ENCODE measurements around the gene FAM186B. TPM values are rescaled to one million over a fixed set of nuclear protein-coding genes. Genes with fewer than 3 reads are reported as not detected.

The FAM186B gene
- total RNA-seq, 4 donors from 2014 or later = 0.21 to 0.77 (median 0.30) TPM; not detected in 1

GRCh38 chr12:49538510-49539403, 66.7 kb downstream of the FAM186B start, which contains the start of gene KCNH3:
Gene KCNH3, plus strand, starts transcription at chr12:49539030. Its CDS starts 387 bp downstream, at chr12:49539417.
- DNase-seq = peak; percentile 67 to 70
- peaks cover 0 to 12% of the 10 kb centered on the region in 2 donors for H3K4me1 ChIP-seq
- intact Hi-C loops (cut with DNase I; ENCODE audit: low total_unique reads) = no loop called here
- no peaks in the 10 kb centered on the region for H3K36me3 ChIP-seq
- no peaks in the 10 kb centered on the region for H3K27me3 ChIP-seq
- H3K9me3 ChIP-seq = no peaks in the 10 kb centered on the region
- no peak within 1 kb of the TSS for H3K27ac ChIP-seq
- peak within 1 kb of the TSS; percentile 38 to 45 for H3K4me3 ChIP-seq
- TF ChIP-seq POLR2A (IDR thresholded peaks at IDR 0.05) (no peak), CTCF (IDR thresholded peaks at IDR 0.05) (no peak)

- Histone ChIP-seq H3K9me3 (no peaks in the 10 kb centered on the region), H3K27me3 (no peaks in the 10 kb centered on the region), H3K36me3 (no peaks in the 10 kb centered on the region), H3K27ac (no peak overlapping the region), H3K4me3 (peak overlapping the region; percentile 38 to 45), H3K4me1 (peaks cover 0 to 12% of the 10 kb centered on the region in 2 donors)
- intact Hi-C loops (cut with DNase I; ENCODE audit: low total_unique reads) = no loop called here
- DNase-seq = no peak
- TF ChIP-seq POLR2A (IDR thresholded peaks at IDR 0.05) (no peak), CTCF (IDR thresholded peaks at IDR 0.05) (no peak)
Measured at GRCh38 chr12:49537752-49538509, 67.5 kb downstream of the FAM186B start.

Small RNA genes lying within 50 kb of the gene (small RNA-seq; reads per million reads assigned to genes)
- gene HIGD1AP9 (not detected), gene POLR2KP1 (not detected), gene RNU6-834P (not detected)

Other genes starting within 250 kb of the FAM186B start
- gene SPATS2, start 238.2 kb downstream of the FAM186B start, total RNA-seq = 10 to 100 TPM in 2 of 4 donors, 1 to 10 TPM in 2; 3.3 to 46.0 (median 16.0) TPM
- 1 to 10 TPM in 1 of 4 donors, under 1 TPM in 2, not detected in 1; under 0.01 to 1.7 (median 0.43) TPM for gene KCNH3, start 66.6 kb downstream of the FAM186B start, total RNA-seq
- gene MCRS1, start 37.5 kb downstream of the FAM186B start, total RNA-seq = 10 to 100 TPM; 20.0 to 81.2 (median 50.4) TPM
- 10 to 100 TPM; 17.4 to 72.9 (median 25.4) TPM for gene PRPF40B, start 17.9 kb upstream of the FAM186B start, total RNA-seq
- 10 to 100 TPM in 2 of 4 donors, 1 to 10 TPM in 2; 3.3 to 45.7 (median 20.4) TPM for gene FMNL3, start 101.8 kb upstream of the FAM186B start, total RNA-seq
- gene TMBIM6, start 135.9 kb upstream of the FAM186B start, total RNA-seq = 100 to 1,000 TPM; 201 to 298 (median 263) TPM
- gene NCKAP5L, start 222.8 kb upstream of the FAM186B start, total RNA-seq = 10 to 100 TPM in 2 of 4 donors, 1 to 10 TPM in 2; 4.1 to 26.1 (median 11.5) TPM
- gene BCDIN3D, start 237.5 kb upstream of the FAM186B start, total RNA-seq = 1 to 10 TPM; 2.1 to 7.2 (median 2.7) TPM